Gastroesophageal sphincter (tissue), 4 donors: ENCODE data around the gene SPTA1. TPM values are rescaled to one million over a fixed set of nuclear protein-coding genes. Genes with fewer than 3 reads are reported as not detected.

Source experiments
- ATAC-seq: fragments of 150-250 bp; one replicate; pipeline ENCODE4 v1.9.1; 2016; ENCODE audit warnings: mild to moderate bottlenecking, moderate library complexity
- H3K27ac ChIP-seq, 4 donors: fragments of 200-600 bp; sonication (generic) in 3 of 4; 1 replicate in 3 of 4; 2 replicates in 1 of 4; pipeline ENCODE4 v1.5.1; 2016 to 2019
- H3K27me3 ChIP-seq: fragments of 200-600 bp; sonication (generic); one replicate; pipeline ENCODE4 v1.5.1; 2019
- H3K36me3 ChIP-seq, 2 donors: fragments of 200-600 bp; sonication (generic); one replicate each; pipeline ENCODE4 v1.5.1; 2019; ENCODE audit warnings: control low read depth in 1 of 2
- H3K4me1 ChIP-seq, 3 donors: fragments of 200-600 bp; sonication (generic); 1 replicate in 2 of 3; 2 replicates in 1 of 3; pipeline ENCODE4 v1.5.1; 2016 to 2019; ENCODE audit warnings: control low read depth in 2 of 3
- H3K4me3 ChIP-seq, 2 donors: fragments of 200-600 bp; sonication (generic); one replicate each; pipeline ENCODE4 v1.5.1; 2019; ENCODE audit warnings: mild to moderate bottlenecking in 1 of 2, moderate library complexity in 1 of 2
- H3K9me3 ChIP-seq, 3 donors: fragments of 200-600 bp; sonication (generic); one replicate each; pipeline ENCODE4 v1.5.1; 2017 to 2019; ENCODE audit warnings: control low read depth in 2 of 3
- CTCF ChIP-seq, 4 experiments: fragments of 200-600 bp in 2 of 4; fragments of 450-650 bp in 2 of 4; sonication (generic) in 1 of 4; IDR thresholded peaks; one replicate each; pipeline ENCODE4 v1.5.1; 2017 to 2019; ENCODE audit warnings: antibody characterized with exemption in 4 of 4, mild to moderate bottlenecking in 2 of 4, moderate library complexity in 2 of 4
- EP300 ChIP-seq: sonication (generic); formaldehyde crosslinking; IDR thresholded peaks from one replicate; pipeline ENCODE4 v1.6.1; 2017; ENCODE audit warnings: antibody characterized with exemption, mild to moderate bottlenecking
- POLR2A ChIP-seq, 2 donors: fragments of 450-650 bp; IDR thresholded peaks; one replicate each; pipeline ENCODE4 v1.6.1; 2017; ENCODE audit warnings: antibody characterized with exemption in 2 of 2, mild to moderate bottlenecking in 2 of 2, moderate library complexity in 1 of 2
- POLR2AphosphoS5 ChIP-seq: sonication (generic); formaldehyde crosslinking; IDR thresholded peaks from one replicate; pipeline ENCODE4 v1.6.1; 2017; ENCODE audit warnings: antibody characterized with exemption
- WGBS, 2 donors: methylation state at CpG; one replicate each; pipeline ENCODE4 v1.1.5; 2018; ENCODE audit warnings: low coverage in 1 of 2; 5-methylcytosine and 5-hydroxymethylcytosine counted together
- total RNA-seq, 4 donors: library from RNA; depleted of rRNA; stranded (reverse); fragments of >200 nt; gene quantifications; one replicate each; pipeline ENCODE4 v1.1.0, GENCODE V29; 2016

The SPTA1 gene
- total RNA-seq, 4 donors from 2014 or later: 0.05 to 0.16 TPM; not detected in 2

- no peak overlapping the region for H3K4me3 ChIP-seq
- no peaks in the 10 kb centered on the region for H3K9me3 ChIP-seq
- TF ChIP-seq CTCF (IDR thresholded peaks at IDR 0.05): no peak
- no peak for TF ChIP-seq EP300
- no peak for TF ChIP-seq POLR2AphosphoS5
- TF ChIP-seq POLR2A (IDR thresholded peaks at IDR 0.05): no peak
- no peaks in the 10 kb centered on the region for H3K4me1 ChIP-seq
- WGBS, 2 donors: 59 to 62% methylated on average over 3 of the region's 3 CpGs
- H3K36me3 ChIP-seq: no peaks in the 10 kb centered on the region
- no peak overlapping the region for H3K27ac ChIP-seq
- H3K27me3 ChIP-seq: no peaks in the 10 kb centered on the region
- no peak for ATAC-seq
Observed at GRCh38 chr1:158728510-158729225, 42.2 kb upstream of the SPTA1 start.

- H3K27me3 ChIP-seq: no peaks in the 10 kb centered on the region
- TF ChIP-seq POLR2A (IDR thresholded peaks at IDR 0.05): no peak
- no peak for TF ChIP-seq EP300
- TF ChIP-seq POLR2AphosphoS5: no peak
- no peak for TF ChIP-seq CTCF (IDR thresholded peaks at IDR 0.05)
- no peak overlapping the region for H3K27ac ChIP-seq
- no peaks in the 10 kb centered on the region for H3K4me1 ChIP-seq
- no peak overlapping the region for H3K4me3 ChIP-seq
- no peaks in the 10 kb centered on the region for H3K9me3 ChIP-seq
- ATAC-seq: no peak
- 89 to 92% methylated on average over 4 to 5 of the region's 5 CpGs for whole genome bisulfite sequencing, 2 donors
- no peaks in the 10 kb centered on the region for H3K36me3 ChIP-seq
Observed at GRCh38 chr1:158724442-158724841, 37.9 kb upstream of the SPTA1 start.

GRCh38 chr1:158720620-158721019, 34.1 kb upstream of the SPTA1 start, which contains the start of gene OR6K3:
TSS of gene OR6K3 (minus strand) at chr1:158720720. CDS start at chr1:158718115, 2,605 bp downstream.
- no peak for TF ChIP-seq EP300
- no peak for TF ChIP-seq POLR2A (IDR thresholded peaks at IDR 0.05)
- no peak for TF ChIP-seq POLR2AphosphoS5
- no peak for TF ChIP-seq CTCF (IDR thresholded peaks at IDR 0.05)
- Histone ChIP-seq H3K36me3 (no peaks in the 10 kb centered on the region), H3K4me3 (no peak within 1 kb of the TSS), H3K27me3 (no peaks in the 10 kb centered on the region), H3K9me3 (no peaks in the 10 kb centered on the region), H3K27ac (no peak within 1 kb of the TSS), H3K4me1 (no peaks in the 10 kb centered on the region)
- WGBS, 2 donors: 72 to 83% methylated on average over 2 of the region's 2 CpGs
- ATAC-seq: no peak

- WGBS, 2 donors: 31 to 42% methylated on average over 3 of the region's 3 CpGs
- Histone ChIP-seq H3K9me3 (no peaks in the 10 kb centered on the region), H3K27ac (no peak overlapping the region), H3K27me3 (no peaks in the 10 kb centered on the region), H3K4me1 (no peaks in the 10 kb centered on the region), H3K4me3 (no peak overlapping the region), H3K36me3 (no peaks in the 10 kb centered on the region)
- ATAC-seq: no peak
- TF ChIP-seq CTCF (IDR thresholded peaks at IDR 0.05): no peak
- TF ChIP-seq POLR2A (IDR thresholded peaks at IDR 0.05): no peak
- TF ChIP-seq POLR2AphosphoS5: no peak
- no peak for TF ChIP-seq EP300
Observed at GRCh38 chr1:158719664-158720063, 33.1 kb upstream of the SPTA1 start.

GRCh38 chr1:158717344-158717743, 30.8 kb upstream of the SPTA1 start:
- Histone ChIP-seq H3K9me3 (no peaks in the 10 kb centered on the region), H3K4me3 (no peak overlapping the region), H3K27ac (no peak overlapping the region), H3K27me3 (no peaks in the 10 kb centered on the region), H3K36me3 (no peaks in the 10 kb centered on the region), H3K4me1 (no peaks in the 10 kb centered on the region)
- 66 to 82% methylated on average over 6 of the region's 6 CpGs for whole genome bisulfite sequencing, 2 donors
- TF ChIP-seq CTCF (IDR thresholded peaks at IDR 0.05) (no peak), POLR2A (IDR thresholded peaks at IDR 0.05) (no peak), POLR2AphosphoS5 (no peak), EP300 (no peak)
- ATAC-seq: no peak
